Upper lobe of left lung (tissue), 6 donors: ENCODE measurements around the gene NR2C2AP. TPM values are rescaled to one million over a fixed set of nuclear protein-coding genes. Genes with fewer than 3 reads are reported as not detected.

Experiments used
- ATAC-seq, 2 donors: fragments of 200-7000 bp; cut with Tn5 transposase; one replicate each; pipeline ENCODE4 v1.9.1; 2022; ENCODE audit warnings: mild to moderate bottlenecking in 2 of 2, moderate library complexity in 2 of 2; ENCODE audit not compliant: low FRiP score in 2 of 2
- DNase-seq, 2 donors: peaks; one replicate each; pipeline ENCODE4 v3.0.0-alpha.2; 2019 to 2020
- H3K27ac ChIP-seq, 4 donors: fragments of 200-600 bp; sonication (generic); one replicate each; pipeline ENCODE4 v1.5.1; 2016 to 2019
- H3K27me3 ChIP-seq, 4 donors: fragments of 200-600 bp; sonication (generic); one replicate each; pipeline ENCODE4 v1.5.1; 2017 to 2019
- H3K36me3 ChIP-seq, 4 donors: fragments of 200-600 bp; sonication (generic); one replicate each; pipeline ENCODE4 v1.5.1; 2016 to 2019
- H3K4me1 ChIP-seq, 4 donors: fragments of 200-600 bp; sonication (generic); one replicate each; pipeline ENCODE4 v1.5.1; 2018 to 2019
- H3K4me3 ChIP-seq, 4 donors: fragments of 200-600 bp; sonication (generic); one replicate each; pipeline ENCODE4 v1.5.1; 2017 to 2019; ENCODE audit warnings: mild to moderate bottlenecking in 2 of 4, moderate library complexity in 1 of 4
- H3K9me3 ChIP-seq, 4 donors: fragments of 200-600 bp; sonication (generic); one replicate each; pipeline ENCODE4 v1.5.1; 2018 to 2019
- EP300 ChIP-seq, 4 donors: sonication (generic); formaldehyde crosslinking; IDR thresholded peaks; one replicate each; pipeline ENCODE4 v1.5.1; 2017; ENCODE audit warnings: antibody characterized with exemption in 4 of 4, control low read depth in 2 of 4
- POLR2A ChIP-seq, 4 donors: fragments of 450-650 bp; IDR thresholded peaks; one replicate each; pipeline ENCODE4 v1.5.1; 2016 to 2017; ENCODE audit warnings: antibody characterized with exemption in 4 of 4, mild to moderate bottlenecking in 2 of 4
- POLR2AphosphoS5 ChIP-seq, 2 donors: sonication (generic); formaldehyde crosslinking; IDR thresholded peaks; one replicate each; pipeline ENCODE4 v1.5.1; 2017; ENCODE audit warnings: antibody characterized with exemption in 2 of 2
- WGBS, 2 donors: methylation state at CpG; one replicate each; pipeline ENCODE4 v1.1.5; 2017 to 2018; 5-methylcytosine and 5-hydroxymethylcytosine counted together
- total RNA-seq, 6 donors: library from RNA; depleted of rRNA in 4 of 6; stranded (reverse); fragments of >200 nt in 4 of 6; gene quantifications; one replicate each; pipeline versions ENCODE4 v1.1.0 to v1.2.1, GENCODE V29; 2016 to 2021
- TF ChIP-seq, protein P1 (sequence below), 6 experiments: fragments of 450-650 bp in 4 of 6; fragments of 200-600 bp in 2 of 6; sonication (generic) in 2 of 6; IDR thresholded peaks; one replicate each; pipeline ENCODE4 v1.5.1; 2016 to 2019; ENCODE audit warnings: antibody characterized with exemption in 6 of 6
- donor health status: DM: no; HTN: no; CAD: no; lungs with moderate emphysema.
- donor health status: DM: no; HTN: yes; CAD: no; lungs with severe emphysema.

The NR2C2AP gene
- total RNA-seq, 6 donors from 2014 or later, result 5.2 to 17.0 (median 10.8) TPM

DNA sequence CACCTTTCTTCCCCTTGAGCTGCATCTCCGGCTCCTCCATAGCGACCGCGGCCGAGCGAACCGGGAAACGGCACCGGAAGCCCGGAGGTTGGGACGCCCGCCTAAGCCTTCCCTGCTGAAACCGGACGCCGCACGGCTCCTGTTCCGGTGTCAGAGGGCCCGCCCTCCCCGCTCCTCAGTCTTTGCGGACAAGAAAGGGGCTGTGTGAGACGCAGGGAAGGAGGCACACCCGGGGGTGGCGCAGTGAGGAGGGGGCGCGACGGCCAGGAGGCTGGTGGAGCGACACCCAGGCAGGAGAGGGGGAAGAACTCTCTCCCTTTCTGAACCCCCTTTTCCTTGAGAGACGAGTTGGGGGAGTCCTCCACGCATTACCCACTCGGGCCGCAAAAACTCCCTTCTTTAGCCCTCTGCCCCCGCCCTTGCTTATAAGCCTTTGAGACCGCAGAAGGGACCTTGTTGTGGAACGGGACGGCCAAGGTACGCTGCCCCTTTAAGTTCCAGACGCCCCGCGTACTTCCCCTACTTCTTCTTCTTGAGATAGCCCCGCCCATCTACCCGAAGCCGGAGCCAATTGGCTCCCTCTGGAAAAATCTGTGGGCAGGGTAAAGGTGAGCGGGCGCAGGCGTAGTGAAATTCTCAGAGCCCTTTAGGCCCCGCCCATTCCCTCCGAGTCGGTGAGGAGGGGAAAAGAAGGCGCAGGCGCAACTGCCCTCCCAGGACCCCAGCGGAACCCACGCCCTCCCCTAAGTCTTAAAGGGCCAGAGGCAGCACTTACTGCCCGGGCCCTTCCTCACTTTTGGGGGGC is 10.9 kb downstream of the NR2C2AP start, which contains the start of the genes BORCS8 and RFXANK:
Gene BORCS8, minus strand, starts transcription at position 75 of the 805 bp plus-strand sequence. Its CDS starts 35 bp downstream, at position 40.
Gene RFXANK, plus strand, starts transcription at position 181 of the 805 bp plus-strand sequence. CDS start 1,689 bp downstream, outside the sequence.
- peak; percentile 96 to 99 for DNase-seq
- TF ChIP-seq, protein P1, sequence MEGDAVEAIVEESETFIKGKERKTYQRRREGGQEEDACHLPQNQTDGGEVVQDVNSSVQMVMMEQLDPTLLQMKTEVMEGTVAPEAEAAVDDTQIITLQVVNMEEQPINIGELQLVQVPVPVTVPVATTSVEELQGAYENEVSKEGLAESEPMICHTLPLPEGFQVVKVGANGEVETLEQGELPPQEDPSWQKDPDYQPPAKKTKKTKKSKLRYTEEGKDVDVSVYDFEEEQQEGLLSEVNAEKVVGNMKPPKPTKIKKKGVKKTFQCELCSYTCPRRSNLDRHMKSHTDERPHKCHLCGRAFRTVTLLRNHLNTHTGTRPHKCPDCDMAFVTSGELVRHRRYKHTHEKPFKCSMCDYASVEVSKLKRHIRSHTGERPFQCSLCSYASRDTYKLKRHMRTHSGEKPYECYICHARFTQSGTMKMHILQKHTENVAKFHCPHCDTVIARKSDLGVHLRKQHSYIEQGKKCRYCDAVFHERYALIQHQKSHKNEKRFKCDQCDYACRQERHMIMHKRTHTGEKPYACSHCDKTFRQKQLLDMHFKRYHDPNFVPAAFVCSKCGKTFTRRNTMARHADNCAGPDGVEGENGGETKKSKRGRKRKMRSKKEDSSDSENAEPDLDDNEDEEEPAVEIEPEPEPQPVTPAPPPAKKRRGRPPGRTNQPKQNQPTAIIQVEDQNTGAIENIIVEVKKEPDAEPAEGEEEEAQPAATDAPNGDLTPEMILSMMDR (IDR thresholded peaks at IDR 0.05), result peak in 2 of 6 experiments; percentile 11 to 23
- TF ChIP-seq EP300 (IDR thresholded peaks at IDR 0.05) (peak in 1 of 4 donors; percentile 32), POLR2AphosphoS5 (IDR thresholded peaks at IDR 0.05) (peak; percentile 74 to 76), POLR2A (IDR thresholded peaks at IDR 0.05) (peak in 3 of 4 donors; percentile 34 to 74 (median 37))
- Histone ChIP-seq H3K27me3 (no peaks in the 10 kb centered on the region), H3K4me3 (peak within 1 kb of the TSS; percentile 80 to 95 (median 94)), H3K4me1 (peaks cover 38 to 61% (median 45%) of the 10 kb centered on the region in 4 donors), H3K9me3 (no peaks in the 10 kb centered on the region), H3K27ac (peak within 1 kb of the TSS; percentile 96 to 100 (median 99)), H3K36me3 (peaks cover 0 to 15% (median 10%) of the 10 kb centered on the region in 4 donors)
- 0 to 1% methylated on average over 26 to 48 of the region's 53 CpGs for WGBS, 2 donors
- ATAC-seq, result peak; percentile 97 to 98

DNA sequence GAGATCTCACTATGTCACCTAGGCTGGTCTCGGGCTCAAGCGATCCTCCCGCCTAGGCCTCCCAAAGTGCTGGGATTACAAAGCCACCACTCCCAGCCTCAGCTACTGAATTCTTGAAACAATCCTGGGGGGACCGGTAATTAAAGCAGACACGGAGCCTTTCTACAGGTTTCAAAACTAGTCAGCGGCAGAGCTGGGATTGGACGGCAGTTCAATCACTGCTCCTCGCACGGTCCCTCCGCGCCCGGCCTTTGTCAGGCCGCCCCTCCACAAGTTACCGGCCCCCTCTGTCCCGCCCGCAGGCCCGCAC is 11.5 kb downstream of the NR2C2AP start:
- H3K27ac ChIP-seq, result peak overlapping the region; percentile 96 to 100 (median 99)
- 1 to 3% methylated on average over 8 to 17 of the region's 17 CpGs for WGBS, 2 donors
- peak overlapping the region; percentile 80 to 95 (median 94) for H3K4me3 ChIP-seq
- peaks cover 38 to 63% (median 45%) of the 10 kb centered on the region in 4 donors for H3K4me1 ChIP-seq
- no peak for ATAC-seq
- no peak for TF ChIP-seq EP300 (IDR thresholded peaks at IDR 0.05)
- no peak for TF ChIP-seq POLR2AphosphoS5 (IDR thresholded peaks at IDR 0.05)
- TF ChIP-seq, protein P1 (IDR thresholded peaks at IDR 0.05), result no peak
- H3K27me3 ChIP-seq, result no peaks in the 10 kb centered on the region
- DNase-seq, result no peak
- H3K9me3 ChIP-seq, result no peaks in the 10 kb centered on the region
- H3K36me3 ChIP-seq, result peaks cover 0 to 13% (median 6%) of the 10 kb centered on the region in 4 donors

DNA sequence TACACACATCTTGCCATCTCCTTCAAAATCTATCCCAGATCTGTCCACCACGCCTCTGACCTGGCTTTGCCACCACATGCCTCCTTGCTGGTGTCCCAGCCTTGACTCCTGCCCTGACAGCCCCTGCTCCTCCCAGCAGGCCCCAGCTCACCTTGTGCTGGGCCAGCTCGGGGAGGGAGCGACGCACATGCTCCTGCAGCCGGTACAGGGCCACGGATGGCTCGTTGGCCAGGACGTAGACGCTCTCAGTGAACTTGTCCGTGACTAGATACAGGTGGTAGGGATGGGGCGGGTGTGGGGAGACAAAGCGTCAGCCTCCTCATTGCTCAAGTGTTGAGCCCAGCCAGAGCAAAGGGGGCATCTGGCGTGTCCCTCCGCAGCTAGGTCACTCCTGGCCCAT is 16.5 kb downstream of the NR2C2AP start:
- WGBS, 2 donors, result 97% methylated on average over 14 of the region's 14 CpGs
- peaks cover 8 to 36% (median 16%) of the 10 kb centered on the region in 4 donors for H3K36me3 ChIP-seq
- peaks cover 22 to 50% (median 25%) of the 10 kb centered on the region in 4 donors for H3K4me1 ChIP-seq
- TF ChIP-seq POLR2A (IDR thresholded peaks at IDR 0.05) (no peak), POLR2AphosphoS5 (IDR thresholded peaks at IDR 0.05) (no peak), EP300 (IDR thresholded peaks at IDR 0.05) (no peak)
- TF ChIP-seq, protein P1 (IDR thresholded peaks at IDR 0.05), result no peak
- no peak overlapping the region for H3K4me3 ChIP-seq
- no peaks in the 10 kb centered on the region for H3K27me3 ChIP-seq
- ATAC-seq (no peak), DNase-seq (no peak)
- no peaks in the 10 kb centered on the region for H3K9me3 ChIP-seq
- peak overlapping the region; percentile 43 to 84 (median 70) for H3K27ac ChIP-seq

DNA sequence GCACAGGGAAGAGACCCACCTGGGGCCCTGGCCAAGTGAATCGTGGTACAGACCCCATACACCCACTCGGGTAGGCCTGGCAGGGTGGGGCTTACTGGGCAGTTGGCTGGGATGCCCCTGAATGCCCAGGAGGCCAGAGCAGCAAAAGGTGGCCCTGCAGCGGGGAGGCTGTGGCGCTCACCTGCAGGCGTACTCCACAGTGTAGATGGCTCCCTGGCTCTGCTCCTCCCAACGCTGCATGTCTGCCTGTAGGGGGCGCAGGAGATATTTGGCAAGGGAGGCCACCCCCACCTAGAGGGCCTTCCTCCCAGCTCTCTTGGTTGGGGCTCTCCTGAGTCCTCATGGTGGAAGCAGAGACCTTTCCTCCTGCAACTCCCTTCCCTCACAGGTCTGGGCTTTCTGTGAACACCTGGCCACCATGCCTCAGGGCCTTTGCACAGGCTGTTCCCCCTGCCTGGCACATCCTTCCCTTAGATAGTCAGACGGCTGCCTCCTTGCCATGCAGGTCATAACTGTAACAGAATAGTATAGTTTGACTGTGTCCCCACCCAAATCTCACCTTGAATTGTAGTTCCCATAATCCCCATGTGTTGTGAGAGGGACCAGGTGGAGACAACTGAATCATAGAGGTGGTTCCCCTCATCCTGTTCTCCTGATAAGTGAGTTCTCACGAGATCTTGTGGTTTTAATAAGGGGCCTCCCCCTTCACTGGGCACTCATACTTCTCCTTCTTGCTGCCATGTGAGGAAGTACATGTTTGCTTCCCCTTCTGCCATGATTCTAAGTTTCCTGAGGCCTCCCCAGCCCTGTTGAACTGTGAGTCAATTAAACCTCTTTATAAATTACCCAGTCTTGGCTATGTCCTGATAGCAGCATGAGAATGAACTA is 17.1 kb downstream of the NR2C2AP start:
- DNase-seq, result peak in 1 of 2 donors; percentile 43
- Histone ChIP-seq H3K9me3 (no peaks in the 10 kb centered on the region), H3K4me3 (no peak overlapping the region), H3K4me1 (peaks cover 20 to 46% (median 21%) of the 10 kb centered on the region in 4 donors), H3K27ac (peak overlapping the region; percentile 43 to 84 (median 70)), H3K36me3 (peaks cover 10 to 42% (median 19%) of the 10 kb centered on the region in 4 donors), H3K27me3 (no peaks in the 10 kb centered on the region)
- no peak for TF ChIP-seq POLR2AphosphoS5 (IDR thresholded peaks at IDR 0.05)
- TF ChIP-seq, protein P1 (IDR thresholded peaks at IDR 0.05), result peak; percentile 44 to 73 (median 50)
- 63 to 69% methylated on average over 2 to 9 of the region's 9 CpGs for WGBS, 2 donors
- ATAC-seq, result peak; percentile 65 to 76
